CD4-positive, CD25-positive, alpha-beta regulatory T cell (primary cell): ENCODE results near the gene ACBD3. TPM values are rescaled to one million over a fixed set of nuclear protein-coding genes. Genes with fewer than 3 reads are reported as not detected.

Experiments
- ATAC-seq, 2 donors: fragments of 150-1000 bp; cut with Tn5 transposase; one replicate each; pipeline ENCODE4 v1.10.0; 2021; ENCODE audit warnings: low read depth in 2 of 2, moderate number of reproducible peaks in 2 of 2, moderate library complexity in 1 of 2
- DNase-seq, 3 donors: peaks; one replicate each; pipeline versions ENCODE4 v3.0.0 to v3.0.0-alpha.2; 2012 to 2022; ENCODE audit warnings: mixed read lengths in 1 of 3
- H3K27ac ChIP-seq: one replicate; pipeline ENCODE4 v1.7.0; 2013; ENCODE audit warnings: mild to moderate bottlenecking, low read length; ENCODE audit not compliant: insufficient read depth, poor library complexity, severe bottlenecking
- H3K27me3 ChIP-seq: one replicate; pipeline ENCODE4 v1.7.0; 2013; ENCODE audit warnings: low read length; ENCODE audit not compliant: control insufficient read depth, insufficient read depth
- H3K36me3 ChIP-seq: one replicate; pipeline ENCODE4 v1.7.0; 2013; ENCODE audit warnings: mild to moderate bottlenecking, low read length, moderate library complexity; ENCODE audit not compliant: control insufficient read depth, insufficient read depth
- H3K4me1 ChIP-seq: 2 replicates; pipeline ENCODE4 v1.7.0; 2013; ENCODE audit warnings: mild to moderate bottlenecking, low read length; ENCODE audit not compliant: insufficient read depth, control insufficient read depth, poor library complexity, severe bottlenecking
- H3K4me3 ChIP-seq: one replicate; pipeline ENCODE4 v1.7.0; 2013; ENCODE audit warnings: low read depth, mild to moderate bottlenecking, low read length, moderate library complexity
- H3K9me3 ChIP-seq, 2 experiments: 1 replicate in 1 of 2; 2 replicates in 1 of 2; pipeline ENCODE4 v1.7.0; 2013; ENCODE audit warnings: low read length in 2 of 2, mild to moderate bottlenecking in 1 of 2, moderate library complexity in 1 of 2; ENCODE audit not compliant: control insufficient read depth in 2 of 2
- H3K27ac Mint-ChIP-seq, 3 donors: one replicate each; pipeline ENCODE4 v1.8.0; 2020 to 2022; ENCODE audit warnings: mild to moderate bottlenecking in 3 of 3, mixed read lengths in 3 of 3, moderate library complexity in 2 of 3
- H3K27me3 Mint-ChIP-seq: one replicate; pipeline ENCODE4 v1.8.0; 2022; ENCODE audit warnings: mild to moderate bottlenecking, mixed read lengths
- H3K36me3 Mint-ChIP-seq: one replicate; pipeline ENCODE4 v1.8.0; 2020; ENCODE audit warnings: mixed read lengths
- H3K4me1 Mint-ChIP-seq, 4 donors: one replicate each; pipeline ENCODE4 v1.8.0; 2020 to 2022; ENCODE audit warnings: mixed read lengths in 4 of 4, mild to moderate bottlenecking in 1 of 4
- H3K4me3 Mint-ChIP-seq, 4 donors: one replicate each; pipeline ENCODE4 v1.8.0; 2020 to 2022; ENCODE audit warnings: mild to moderate bottlenecking in 4 of 4, mixed read lengths in 4 of 4, moderate library complexity in 3 of 4
- H3K9me3 Mint-ChIP-seq, 7 donors: one replicate each; pipeline ENCODE4 v1.8.0; 2020 to 2022; ENCODE audit warnings: mixed read lengths in 7 of 7, mild to moderate bottlenecking in 3 of 7, moderate library complexity in 2 of 7
- polyA plus RNA-seq, 4 donors: library from polyadenylated mRNA; unstranded; fragments of 300-500 nt; fragmentation: Illumina TruSeq; gene quantifications; one replicate each; pipeline ENCODE4 v1.2.3, GENCODE V29; 2021
- total RNA-seq: library from RNA; stranded (reverse); gene quantifications from one replicate; pipeline ENCODE4 v1.2.3, GENCODE V29; 2022

Gene ACBD3
- total and polyA plus RNA-seq, 5 donors from 2014 or later, result 14.7 to 29.6 (median 20.0) TPM

DNA sequence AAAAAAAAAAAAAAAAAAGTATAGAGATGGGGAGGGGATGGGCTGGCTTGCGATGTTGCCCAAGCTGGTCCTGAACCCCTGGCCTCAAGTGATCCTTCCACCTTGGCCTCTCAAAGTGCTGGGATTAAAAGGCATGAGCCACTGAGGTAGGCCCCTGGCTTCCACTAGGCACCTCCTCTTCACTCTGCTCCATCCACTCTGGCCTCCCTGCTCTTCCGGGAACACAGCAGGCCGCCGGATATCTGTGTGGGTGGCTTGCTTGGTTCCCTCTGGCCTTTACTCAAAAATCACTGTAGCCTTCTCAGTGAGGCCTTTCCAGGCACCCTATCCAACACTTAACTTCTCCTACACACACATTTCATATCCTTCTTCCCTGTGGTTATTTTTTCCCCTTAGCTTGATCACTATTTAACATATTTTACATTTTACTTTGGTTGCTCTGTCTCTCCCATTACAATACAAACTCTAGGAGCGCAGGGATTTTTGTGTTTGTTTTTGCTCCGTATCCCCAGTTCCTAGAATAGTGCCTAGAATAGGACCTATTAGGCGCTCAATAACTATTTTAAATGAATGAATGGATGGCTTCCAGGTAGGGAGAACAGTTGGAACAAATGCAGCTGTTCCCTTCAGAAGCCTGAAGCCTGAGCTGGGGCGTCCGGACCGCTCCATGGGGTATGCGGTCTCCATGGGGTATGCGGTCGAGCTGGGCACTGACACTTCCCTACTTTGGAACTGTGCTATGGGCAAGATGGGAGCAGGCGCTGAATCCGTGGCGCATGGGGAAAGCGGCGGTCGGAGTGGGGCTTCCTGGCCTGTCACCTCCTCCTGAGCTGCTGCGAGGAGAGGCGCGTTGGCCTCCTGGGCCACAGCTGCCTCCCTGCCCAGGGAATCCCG, 77.4 kb downstream of the ACBD3 start:
- Mint-ChIP-seq H3K9me3 (peaks cover 0 to 1% (median 0%) of the 10 kb centered on the region in 7 donors), H3K36me3 (no peaks in the 10 kb centered on the region), H3K4me1 (peaks cover 0 to 24% (median 4%) of the 10 kb centered on the region in 4 donors), H3K27ac (peak overlapping the region in 2 of 3 donors; percentile 85 to 92), H3K4me3 (peak overlapping the region; percentile 90 to 96 (median 92)), H3K27me3 (no peaks in the 10 kb centered on the region)
- DNase-seq (no peak), ATAC-seq (no peak)
- peak overlapping the region; percentile 45 for H3K27ac ChIP-seq
- H3K9me3 ChIP-seq, result no peaks in the 10 kb centered on the region
- no peaks in the 10 kb centered on the region for H3K27me3 ChIP-seq
- peaks cover 10% of the 10 kb centered on the region for H3K4me1 ChIP-seq
- H3K4me3 ChIP-seq, result peak overlapping the region; percentile 41
- no peaks in the 10 kb centered on the region for H3K36me3 ChIP-seq

DNA sequence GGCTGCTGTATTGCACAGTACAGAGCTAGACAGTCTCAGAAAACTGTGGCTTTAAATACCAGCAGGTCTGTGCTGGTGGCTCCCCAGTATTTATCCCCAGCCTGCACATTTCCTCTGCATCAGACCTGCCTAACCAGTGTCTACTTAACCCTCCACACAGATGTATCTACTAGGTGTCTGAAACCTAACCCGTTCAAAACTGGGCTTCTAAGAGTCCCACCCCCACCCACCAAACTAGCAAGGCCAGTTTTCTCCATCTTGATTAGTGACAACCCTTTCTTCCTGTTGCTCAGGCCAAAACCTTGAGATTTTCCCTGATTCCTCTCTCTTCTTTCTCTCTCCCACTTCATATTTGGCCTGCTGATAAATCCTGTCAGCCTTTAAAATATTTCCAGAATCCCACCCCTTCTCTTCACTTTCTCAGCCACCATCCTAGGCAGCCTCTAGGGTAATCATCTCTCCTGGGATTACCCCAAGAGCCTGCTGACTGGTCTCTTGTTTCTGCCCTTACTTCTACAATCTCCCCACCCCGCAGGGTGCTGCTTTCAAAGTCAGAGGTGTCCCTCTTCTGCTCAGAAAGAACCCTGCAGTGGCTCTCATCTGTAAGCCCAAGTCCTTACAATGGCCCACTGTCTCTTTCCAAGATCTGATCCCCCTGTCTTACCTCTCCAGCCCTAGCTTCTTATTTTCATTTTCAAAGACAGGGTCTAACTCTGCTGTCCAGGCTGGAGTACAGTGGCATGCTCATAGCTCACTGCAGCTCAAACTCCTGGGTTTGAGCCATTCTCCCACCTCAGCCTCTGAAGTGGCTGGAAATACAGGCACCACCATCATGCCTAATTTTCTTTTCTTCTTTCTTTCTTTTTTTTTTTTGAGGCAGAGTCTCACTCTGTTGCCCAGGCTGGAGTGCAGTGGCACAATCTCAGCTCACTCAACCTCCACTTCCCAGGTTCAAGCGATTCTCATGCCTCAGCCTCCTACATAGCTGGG, 78.8 kb downstream of the ACBD3 start:
- peak overlapping the region; percentile 12 to 73 (median 23) for H3K27ac Mint-ChIP-seq
- peaks cover 2% of the 10 kb centered on the region for H3K27me3 Mint-ChIP-seq
- DNase-seq (no peak), ATAC-seq (no peak)
- Histone ChIP-seq H3K9me3 (no peaks in the 10 kb centered on the region), H3K36me3 (no peaks in the 10 kb centered on the region), H3K27me3 (no peaks in the 10 kb centered on the region), H3K4me3 (no peak overlapping the region), H3K27ac (peak overlapping the region; percentile 0), H3K4me1 (peaks cover 10% of the 10 kb centered on the region)
- H3K36me3 Mint-ChIP-seq, result no peaks in the 10 kb centered on the region
- H3K9me3 Mint-ChIP-seq, result no peaks in the 10 kb centered on the region
- H3K4me1 Mint-ChIP-seq, result peaks cover 0 to 24% (median 4%) of the 10 kb centered on the region in 4 donors
- H3K4me3 Mint-ChIP-seq, result peak overlapping the region in 2 of 4 donors; percentile 39 to 56

GRCh38 chr1:226104671-226105121, 81.8 kb downstream of the ACBD3 start:
- Mint-ChIP-seq H3K27ac (peak overlapping the region in 1 of 3 donors; percentile 51), H3K36me3 (no peaks in the 10 kb centered on the region), H3K4me3 (no peak overlapping the region), H3K9me3 (no peaks in the 10 kb centered on the region), H3K27me3 (peaks cover 10% of the 10 kb centered on the region), H3K4me1 (peaks cover 5 to 28% (median 6%) of the 10 kb centered on the region in 4 donors)
- Histone ChIP-seq H3K4me1 (peaks cover 12% of the 10 kb centered on the region), H3K9me3 (no peaks in the 10 kb centered on the region), H3K4me3 (no peak overlapping the region), H3K27me3 (no peaks in the 10 kb centered on the region), H3K27ac (no peak overlapping the region), H3K36me3 (no peaks in the 10 kb centered on the region)
- DNase-seq (no peak), ATAC-seq (no peak)

DNA sequence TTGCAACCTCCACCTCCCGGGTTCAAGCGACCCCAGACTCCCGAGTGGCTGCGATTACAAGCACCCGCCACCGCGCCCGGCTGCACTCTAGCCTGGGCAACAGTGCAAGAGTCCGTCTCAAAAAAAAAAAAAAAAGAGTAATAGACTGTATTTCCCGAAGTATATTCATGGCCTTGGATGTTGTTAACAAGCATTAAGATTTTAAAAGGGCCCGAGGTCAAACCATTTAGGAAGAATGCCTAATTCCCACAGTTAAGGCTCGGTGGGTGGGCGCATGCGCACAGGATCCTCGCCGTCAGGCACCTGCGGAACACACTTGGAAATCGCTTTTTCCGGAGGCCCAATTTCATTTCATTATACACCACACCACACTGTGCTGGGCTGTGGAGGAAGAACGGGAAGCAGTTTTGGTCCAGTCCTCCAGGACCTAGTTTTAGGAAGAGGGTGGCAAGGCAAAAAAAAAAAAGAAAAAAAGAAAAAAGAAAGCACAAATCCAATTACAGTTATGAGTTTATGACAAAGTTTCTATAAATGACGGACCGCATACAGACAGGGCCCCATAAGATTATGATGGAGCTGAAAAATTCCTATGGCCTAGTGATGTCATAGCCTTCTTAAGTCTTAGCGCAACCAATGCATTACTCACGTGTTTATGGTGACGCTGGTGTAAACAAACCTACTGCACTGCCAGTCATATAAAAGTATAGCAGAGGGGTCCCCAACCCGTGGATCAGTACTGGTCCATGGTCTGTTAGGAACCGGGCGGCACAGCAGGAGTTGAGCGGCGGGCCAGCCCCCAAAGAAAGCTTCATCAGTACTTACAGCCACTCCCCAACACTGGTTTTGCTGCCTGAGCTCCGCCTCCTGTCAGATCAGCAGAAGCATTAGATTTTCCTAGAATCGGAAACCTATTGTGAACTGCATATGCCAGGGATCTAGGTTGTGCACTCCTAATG, 85.8 kb downstream of the ACBD3 start:
- Histone ChIP-seq H3K4me3 (peak overlapping the region; percentile 79), H3K27ac (no peak overlapping the region), H3K4me1 (peaks cover 12% of the 10 kb centered on the region), H3K27me3 (no peaks in the 10 kb centered on the region), H3K36me3 (no peaks in the 10 kb centered on the region), H3K9me3 (no peaks in the 10 kb centered on the region)
- H3K4me3 Mint-ChIP-seq, result peak overlapping the region; percentile 7 to 91 (median 76)
- H3K36me3 Mint-ChIP-seq, result no peaks in the 10 kb centered on the region
- peak in 1 of 2 donors; percentile 44 for ATAC-seq
- peak overlapping the region in 2 of 3 donors; percentile 66 to 82 for H3K27ac Mint-ChIP-seq
- H3K9me3 Mint-ChIP-seq, result no peaks in the 10 kb centered on the region
- peak in 2 of 3 donors; percentile 26 to 40 for DNase-seq
- H3K27me3 Mint-ChIP-seq, result peaks cover 32% of the 10 kb centered on the region
- H3K4me1 Mint-ChIP-seq, result peaks cover 5 to 16% (median 6%) of the 10 kb centered on the region in 4 donors

DNA sequence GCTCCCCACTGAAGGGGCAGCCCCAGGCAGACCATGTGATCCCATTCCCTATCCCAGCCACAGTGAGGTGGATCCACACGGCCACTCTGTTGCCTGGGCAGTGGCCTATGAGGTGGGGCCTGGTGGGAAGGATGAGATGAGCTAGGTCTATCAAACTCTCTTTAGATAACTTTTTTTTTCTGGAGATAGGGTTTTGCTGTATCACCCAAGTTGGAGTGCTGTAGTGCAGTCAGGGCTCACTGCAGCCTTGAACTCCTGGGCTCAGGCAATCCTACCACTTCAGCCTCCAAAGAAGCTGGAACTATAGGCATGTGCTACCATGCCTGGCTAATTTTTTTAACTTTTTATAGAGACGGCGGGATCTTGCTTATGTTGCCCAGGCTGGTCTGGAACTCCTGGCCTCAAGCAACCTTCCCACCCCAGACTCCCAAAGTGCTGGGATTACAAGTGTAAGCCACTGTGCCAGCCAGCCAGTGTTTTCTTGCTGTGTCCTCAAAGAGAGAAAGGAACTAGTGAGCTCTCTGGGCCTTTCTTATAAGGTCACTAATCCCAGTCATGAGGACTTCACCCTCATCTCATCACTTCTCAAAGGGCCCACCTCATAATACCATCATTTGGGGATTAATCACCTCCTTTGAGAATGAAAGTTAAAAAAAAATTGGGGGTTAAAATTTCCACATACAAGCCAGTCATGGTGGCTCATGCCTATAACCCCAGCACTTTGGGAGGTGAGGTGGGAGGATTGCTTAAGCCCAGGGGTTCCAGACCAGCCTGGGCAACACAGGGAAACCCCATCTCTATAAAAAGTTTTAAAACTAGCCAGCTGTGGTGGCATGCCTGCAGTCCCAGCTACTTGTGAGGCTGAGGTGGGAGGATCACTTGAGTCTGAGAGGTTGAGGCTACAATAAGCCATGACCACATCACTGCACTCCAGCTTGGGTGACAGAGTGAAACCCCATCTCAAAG, 87.4 kb downstream of the ACBD3 start:
- no peaks in the 10 kb centered on the region for H3K36me3 Mint-ChIP-seq
- ATAC-seq (no peak), DNase-seq (no peak)
- H3K27ac ChIP-seq, result no peak overlapping the region
- peaks cover 5 to 16% (median 6%) of the 10 kb centered on the region in 4 donors for H3K4me1 Mint-ChIP-seq
- peaks cover 12% of the 10 kb centered on the region for H3K4me1 ChIP-seq
- H3K4me3 ChIP-seq, result no peak overlapping the region
- no peaks in the 10 kb centered on the region for H3K36me3 ChIP-seq
- H3K27me3 ChIP-seq, result no peaks in the 10 kb centered on the region
- no peaks in the 10 kb centered on the region for H3K9me3 Mint-ChIP-seq
- peak overlapping the region in 2 of 4 donors; percentile 84 to 91 for H3K4me3 Mint-ChIP-seq
- peaks cover 39% of the 10 kb centered on the region for H3K27me3 Mint-ChIP-seq
- no peak overlapping the region for H3K27ac Mint-ChIP-seq
- H3K9me3 ChIP-seq, result no peaks in the 10 kb centered on the region

DNA sequence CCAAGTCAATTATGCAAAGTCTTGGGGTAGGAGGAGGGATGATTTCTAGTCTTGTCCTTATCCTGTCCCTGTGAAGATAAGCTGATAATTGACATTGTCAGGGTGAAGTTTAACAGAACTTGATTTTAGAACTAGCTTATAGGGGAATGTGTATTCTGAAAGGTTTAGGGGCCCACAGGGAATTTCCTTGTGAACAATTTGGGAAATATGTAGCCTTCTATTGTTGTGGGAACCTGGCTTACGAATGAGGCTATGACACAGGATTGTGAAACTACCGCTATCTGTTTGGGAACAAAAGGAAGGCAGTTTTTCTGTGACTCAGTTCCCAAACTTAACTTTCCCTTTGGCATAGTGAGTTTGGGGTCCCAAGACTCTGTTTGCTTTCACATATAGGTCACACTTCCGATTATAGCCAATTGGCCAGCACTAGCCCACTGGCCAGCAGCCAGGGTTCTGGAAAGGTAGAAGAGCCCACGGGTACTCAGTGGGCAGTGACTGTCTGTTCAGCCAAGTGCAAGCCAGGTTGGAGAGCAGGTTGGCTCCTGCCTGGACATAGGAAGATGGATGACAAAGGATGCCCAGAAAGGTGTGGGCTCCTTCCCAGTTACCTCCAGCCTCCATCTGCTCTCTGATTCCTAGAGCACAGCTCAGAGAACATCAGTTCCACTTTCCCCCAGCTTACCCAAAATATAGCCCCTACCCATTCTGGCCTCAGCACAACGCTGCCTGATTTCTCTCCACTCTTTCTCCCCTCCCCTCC, 88.5 kb downstream of the ACBD3 start:
- H3K9me3 ChIP-seq, result no peaks in the 10 kb centered on the region
- no peaks in the 10 kb centered on the region for H3K36me3 ChIP-seq
- no peak overlapping the region for H3K27ac ChIP-seq
- peaks cover 39% of the 10 kb centered on the region for H3K27me3 Mint-ChIP-seq
- H3K4me1 ChIP-seq, result peaks cover 12% of the 10 kb centered on the region
- H3K9me3 Mint-ChIP-seq, result no peaks in the 10 kb centered on the region
- H3K4me3 ChIP-seq, result no peak overlapping the region
- H3K36me3 Mint-ChIP-seq, result no peaks in the 10 kb centered on the region
- H3K4me3 Mint-ChIP-seq, result no peak overlapping the region
- ATAC-seq, result no peak
- H3K27me3 ChIP-seq, result no peaks in the 10 kb centered on the region
- no peak for DNase-seq
- H3K4me1 Mint-ChIP-seq, result peaks cover 5 to 16% (median 6%) of the 10 kb centered on the region in 4 donors
- peak overlapping the region in 1 of 3 donors; percentile 35 for H3K27ac Mint-ChIP-seq
